CD4-positive, CD25-positive, alpha-beta regulatory T cell (primary cell): ENCODE results near the gene CEP250. TPM values are rescaled to one million over a fixed set of nuclear protein-coding genes. Genes with fewer than 3 reads are reported as not detected.

Experiments
- ATAC-seq, 2 donors: fragments of 150-1000 bp; cut with Tn5 transposase; one replicate each; pipeline ENCODE4 v1.10.0; 2021; ENCODE audit warnings: low read depth in 2 of 2, moderate number of reproducible peaks in 2 of 2, moderate library complexity in 1 of 2
- DNase-seq, 3 donors: peaks; one replicate each; pipeline versions ENCODE4 v3.0.0 to v3.0.0-alpha.2; 2012 to 2022; ENCODE audit warnings: mixed read lengths in 1 of 3
- H3K27ac ChIP-seq: one replicate; pipeline ENCODE4 v1.7.0; 2013; ENCODE audit warnings: mild to moderate bottlenecking, low read length; ENCODE audit not compliant: insufficient read depth, poor library complexity, severe bottlenecking
- H3K27me3 ChIP-seq: one replicate; pipeline ENCODE4 v1.7.0; 2013; ENCODE audit warnings: low read length; ENCODE audit not compliant: control insufficient read depth, insufficient read depth
- H3K36me3 ChIP-seq: one replicate; pipeline ENCODE4 v1.7.0; 2013; ENCODE audit warnings: mild to moderate bottlenecking, low read length, moderate library complexity; ENCODE audit not compliant: control insufficient read depth, insufficient read depth
- H3K4me1 ChIP-seq: 2 replicates; pipeline ENCODE4 v1.7.0; 2013; ENCODE audit warnings: mild to moderate bottlenecking, low read length; ENCODE audit not compliant: insufficient read depth, control insufficient read depth, poor library complexity, severe bottlenecking
- H3K4me3 ChIP-seq: one replicate; pipeline ENCODE4 v1.7.0; 2013; ENCODE audit warnings: low read depth, mild to moderate bottlenecking, low read length, moderate library complexity
- H3K9me3 ChIP-seq, 2 experiments: 1 replicate in 1 of 2; 2 replicates in 1 of 2; pipeline ENCODE4 v1.7.0; 2013; ENCODE audit warnings: low read length in 2 of 2, mild to moderate bottlenecking in 1 of 2, moderate library complexity in 1 of 2; ENCODE audit not compliant: control insufficient read depth in 2 of 2
- H3K27ac Mint-ChIP-seq, 3 donors: one replicate each; pipeline ENCODE4 v1.8.0; 2020 to 2022; ENCODE audit warnings: mild to moderate bottlenecking in 3 of 3, mixed read lengths in 3 of 3, moderate library complexity in 2 of 3
- H3K27me3 Mint-ChIP-seq: one replicate; pipeline ENCODE4 v1.8.0; 2022; ENCODE audit warnings: mild to moderate bottlenecking, mixed read lengths
- H3K36me3 Mint-ChIP-seq: one replicate; pipeline ENCODE4 v1.8.0; 2020; ENCODE audit warnings: mixed read lengths
- H3K4me1 Mint-ChIP-seq, 4 donors: one replicate each; pipeline ENCODE4 v1.8.0; 2020 to 2022; ENCODE audit warnings: mixed read lengths in 4 of 4, mild to moderate bottlenecking in 1 of 4
- H3K4me3 Mint-ChIP-seq, 4 donors: one replicate each; pipeline ENCODE4 v1.8.0; 2020 to 2022; ENCODE audit warnings: mild to moderate bottlenecking in 4 of 4, mixed read lengths in 4 of 4, moderate library complexity in 3 of 4
- H3K9me3 Mint-ChIP-seq, 7 donors: one replicate each; pipeline ENCODE4 v1.8.0; 2020 to 2022; ENCODE audit warnings: mixed read lengths in 7 of 7, mild to moderate bottlenecking in 3 of 7, moderate library complexity in 2 of 7
- polyA plus RNA-seq, 4 donors: library from polyadenylated mRNA; unstranded; fragments of 300-500 nt; fragmentation: Illumina TruSeq; gene quantifications; one replicate each; pipeline ENCODE4 v1.2.3, GENCODE V29; 2021
- total RNA-seq: library from RNA; stranded (reverse); gene quantifications from one replicate; pipeline ENCODE4 v1.2.3, GENCODE V29; 2022

The CEP250 gene
- total and polyA plus RNA-seq, 5 donors from 2014 or later, result 4.7 to 64.1 (median 4.9) TPM

- Histone ChIP-seq H3K27ac (no peak overlapping the region), H3K4me3 (no peak overlapping the region), H3K27me3 (no peaks in the 10 kb centered on the region), H3K9me3 (no peaks in the 10 kb centered on the region), H3K4me1 (no peaks in the 10 kb centered on the region), H3K36me3 (peaks cover 27% of the 10 kb centered on the region)
- H3K9me3 Mint-ChIP-seq, result no peaks in the 10 kb centered on the region
- H3K4me1 Mint-ChIP-seq, result no peaks in the 10 kb centered on the region
- no peaks in the 10 kb centered on the region for H3K27me3 Mint-ChIP-seq
- no peak for ATAC-seq
- peak overlapping the region in 2 of 3 donors; percentile 62 to 86 for H3K27ac Mint-ChIP-seq
- DNase-seq, result no peak
- no peak overlapping the region for H3K4me3 Mint-ChIP-seq
- peaks cover 35% of the 10 kb centered on the region for H3K36me3 Mint-ChIP-seq
Observed at GRCh38 chr20:35559042-35559693, 103.8 kb downstream of the CEP250 start.

GRCh38 chr20:35560105-35560511 lies 104.7 kb downstream of the CEP250 start:
- H3K27me3 ChIP-seq, result no peaks in the 10 kb centered on the region
- no peaks in the 10 kb centered on the region for H3K9me3 ChIP-seq
- peaks cover 19% of the 10 kb centered on the region for H3K36me3 ChIP-seq
- H3K4me1 ChIP-seq, result no peaks in the 10 kb centered on the region
- ATAC-seq (no peak), DNase-seq (no peak)
- H3K36me3 Mint-ChIP-seq, result peaks cover 26% of the 10 kb centered on the region
- H3K27ac ChIP-seq, result no peak overlapping the region
- H3K27me3 Mint-ChIP-seq, result peaks cover 3% of the 10 kb centered on the region
- no peaks in the 10 kb centered on the region for H3K9me3 Mint-ChIP-seq
- no peak overlapping the region for H3K4me3 Mint-ChIP-seq
- H3K4me3 ChIP-seq, result no peak overlapping the region
- H3K27ac Mint-ChIP-seq, result no peak overlapping the region
- H3K4me1 Mint-ChIP-seq, result no peaks in the 10 kb centered on the region

GRCh38 chr20:35560541-35560940 lies 105.1 kb downstream of the CEP250 start:
- no peak for ATAC-seq
- H3K4me1 Mint-ChIP-seq, result no peaks in the 10 kb centered on the region
- peaks cover 23% of the 10 kb centered on the region for H3K36me3 Mint-ChIP-seq
- Histone ChIP-seq H3K4me3 (no peak overlapping the region), H3K9me3 (no peaks in the 10 kb centered on the region), H3K4me1 (no peaks in the 10 kb centered on the region), H3K36me3 (peaks cover 15% of the 10 kb centered on the region), H3K27me3 (no peaks in the 10 kb centered on the region), H3K27ac (no peak overlapping the region)
- H3K4me3 Mint-ChIP-seq, result no peak overlapping the region
- H3K9me3 Mint-ChIP-seq, result no peaks in the 10 kb centered on the region
- H3K27me3 Mint-ChIP-seq, result peaks cover 5% of the 10 kb centered on the region
- no peak for DNase-seq
- H3K27ac Mint-ChIP-seq, result no peak overlapping the region

GRCh38 chr20:35561268-35561667 lies 105.9 kb downstream of the CEP250 start:
- DNase-seq, result peak in 1 of 3 donors; percentile 10
- Mint-ChIP-seq H3K4me1 (no peaks in the 10 kb centered on the region), H3K36me3 (peaks cover 17% of the 10 kb centered on the region), H3K27me3 (peaks cover 5% of the 10 kb centered on the region), H3K9me3 (no peaks in the 10 kb centered on the region), H3K27ac (no peak overlapping the region), H3K4me3 (no peak overlapping the region)
- Histone ChIP-seq H3K4me3 (no peak overlapping the region), H3K36me3 (peaks cover 9% of the 10 kb centered on the region), H3K4me1 (no peaks in the 10 kb centered on the region), H3K27ac (no peak overlapping the region), H3K27me3 (no peaks in the 10 kb centered on the region), H3K9me3 (no peaks in the 10 kb centered on the region)
- no peak for ATAC-seq

GRCh38 chr20:35561671-35562070 lies 106.3 kb downstream of the CEP250 start:
- Mint-ChIP-seq H3K27ac (peak overlapping the region in 1 of 3 donors; percentile 51), H3K9me3 (no peaks in the 10 kb centered on the region), H3K36me3 (peaks cover 13% of the 10 kb centered on the region), H3K27me3 (peaks cover 5% of the 10 kb centered on the region), H3K4me1 (no peaks in the 10 kb centered on the region), H3K4me3 (no peak overlapping the region)
- peaks cover 5% of the 10 kb centered on the region for H3K36me3 ChIP-seq
- no peaks in the 10 kb centered on the region for H3K4me1 ChIP-seq
- no peak overlapping the region for H3K27ac ChIP-seq
- ATAC-seq, result no peak
- no peaks in the 10 kb centered on the region for H3K27me3 ChIP-seq
- no peak for DNase-seq
- H3K9me3 ChIP-seq, result no peaks in the 10 kb centered on the region
- H3K4me3 ChIP-seq, result no peak overlapping the region

GRCh38 chr20:35562541-35563110 lies 107.2 kb downstream of the CEP250 start:
- Histone ChIP-seq H3K27ac (no peak overlapping the region), H3K9me3 (no peaks in the 10 kb centered on the region), H3K4me3 (no peak overlapping the region), H3K4me1 (no peaks in the 10 kb centered on the region), H3K36me3 (no peaks in the 10 kb centered on the region), H3K27me3 (no peaks in the 10 kb centered on the region)
- Mint-ChIP-seq H3K9me3 (no peaks in the 10 kb centered on the region), H3K27me3 (peaks cover 8% of the 10 kb centered on the region), H3K36me3 (peaks cover 8% of the 10 kb centered on the region), H3K27ac (no peak overlapping the region), H3K4me3 (no peak overlapping the region), H3K4me1 (no peaks in the 10 kb centered on the region)
- ATAC-seq, result no peak
- DNase-seq, result no peak

- ATAC-seq (no peak), DNase-seq (no peak)
- H3K27ac ChIP-seq, result no peak overlapping the region
- H3K4me1 ChIP-seq, result no peaks in the 10 kb centered on the region
- H3K27me3 Mint-ChIP-seq, result peaks cover 9% of the 10 kb centered on the region
- H3K9me3 Mint-ChIP-seq, result no peaks in the 10 kb centered on the region
- H3K4me1 Mint-ChIP-seq, result no peaks in the 10 kb centered on the region
- H3K36me3 ChIP-seq, result no peaks in the 10 kb centered on the region
- no peaks in the 10 kb centered on the region for H3K9me3 ChIP-seq
- H3K4me3 Mint-ChIP-seq, result no peak overlapping the region
- H3K4me3 ChIP-seq, result no peak overlapping the region
- no peaks in the 10 kb centered on the region for H3K27me3 ChIP-seq
- no peak overlapping the region for H3K27ac Mint-ChIP-seq
- H3K36me3 Mint-ChIP-seq, result no peaks in the 10 kb centered on the region
Observed at GRCh38 chr20:35563834-35564233, 108.4 kb downstream of the CEP250 start.

GRCh38 chr20:35564905-35565304 lies 109.5 kb downstream of the CEP250 start:
- Mint-ChIP-seq H3K36me3 (no peaks in the 10 kb centered on the region), H3K4me1 (no peaks in the 10 kb centered on the region), H3K27ac (no peak overlapping the region), H3K9me3 (no peaks in the 10 kb centered on the region), H3K27me3 (peaks cover 9% of the 10 kb centered on the region), H3K4me3 (no peak overlapping the region)
- H3K4me3 ChIP-seq, result no peak overlapping the region
- H3K27me3 ChIP-seq, result no peaks in the 10 kb centered on the region
- no peak for DNase-seq
- no peak overlapping the region for H3K27ac ChIP-seq
- H3K36me3 ChIP-seq, result no peaks in the 10 kb centered on the region
- no peaks in the 10 kb centered on the region for H3K9me3 ChIP-seq
- no peaks in the 10 kb centered on the region for H3K4me1 ChIP-seq
- ATAC-seq, result no peak
